ENCODE results near the gene FHAD1. TPM values are rescaled to one million over a fixed set of nuclear protein-coding genes. Genes with fewer than 3 reads are reported as not detected.

The FHAD1 gene
- total and polyA plus RNA-seq, 10 of the 15 experiments (the other 5 are each of a cell fraction or from before 2014, with no cell fraction given) = 0.09 to 1.0 (median 0.32) TPM; not detected in 2

- RAD21 ChIA-PET (ENCODE audit: unreplicated experiment) = interaction anchor here (0.5 kb wide), 1 partner anchor 116 kb away, joined by 3 read pairs; no protein-coding TSS in a partner anchor
- CTCF ChIA-PET = interaction anchor here (0.9 kb wide), 1 partner anchor 17 kb away, joined by 4 read pairs; no protein-coding TSS in a partner anchor
- in situ Hi-C loops (cut with MboI) = no loop called here
These were observed 167.5 kb downstream of the FHAD1 start for GRCh38 chr1:15414445-15414983.

More at GRCh38 chr1:15414445-15414983, 167.5 kb downstream of the FHAD1 start:
- Histone ChIP-seq H3K4me1 (ENCODE audit: control insufficient read depth, insufficient read depth, low read length) (peaks cover 52% of the 10 kb centered on the region), H3K4me2 (ENCODE audit: control insufficient read depth, insufficient read depth) (peak overlapping the region; percentile 28), H4K20me1 (ENCODE audit: control insufficient read depth, insufficient read depth) (no peaks in the 10 kb centered on the region; the same call in 1 of the 2 replicates), H3K36me3 (ENCODE audit: control insufficient read depth in 2 of 2, insufficient read depth in 2 of 2, low read length in 1 of 2) (peaks cover 0 to 2% of the 10 kb centered on the region in 2 experiments; a peak in 1 of 4 replicates), H3K9ac (ENCODE audit: control insufficient read depth, insufficient read depth, low read length) (no peak overlapping the region), H2AFZ (ENCODE audit: control insufficient read depth, low read depth, low read length) (no peak overlapping the region), H3K9me3 (replicated peaks; ENCODE audit: control insufficient read depth, insufficient read depth, low read length) (no peaks in the 10 kb centered on the region), H3K79me2 (ENCODE audit: control insufficient read depth, insufficient read depth, low read length) (peaks cover 80% of the 10 kb centered on the region), H3K4me3 (no peak overlapping the region), H3K27me3 (replicated peaks in 1 of 2; ENCODE audit: control insufficient read depth in 2 of 2, insufficient read depth in 2 of 2, low read length in 1 of 2) (no peaks in the 10 kb centered on the region), H3K27ac (ENCODE audit: control insufficient read depth, insufficient read depth) (no peak overlapping the region)
- BruUV-seq (replicated peaks) = no TSS peak
- ATAC-seq (no peak), DNase-seq (ENCODE audit: low read depth, low spot score) (no peak), FAIRE-seq (no peak)
- 96% methylated on average over 10 of the region's 10 CpGs for WGBS (ENCODE audit: insufficient coverage, insufficient replicate concordance, low lambda C conversion rate, missing lambda C conversion rate)
- intact Hi-C loops (cut with micrococcal nuclease; ENCODE audit: unreplicated experiment) = no loop called here
- no peak for TF ChIP-seq HSF1 (IDR thresholded peaks at IDR 0.05; ENCODE audit: low read depth, low read length)
- TF ChIP-seq BCL11A (IDR thresholded peaks at IDR 0.05; ENCODE audit: low read depth, low read length) = no peak
- TF ChIP-seq SIN3A (IDR thresholded peaks at IDR 0.05; ENCODE audit: low read depth, low read length) = no peak
- peak; percentile 48; the same call in 1 of the 2 replicates for TF ChIP-seq PKNOX1 (IDR thresholded peaks at IDR 0.05)
- ChIA-PET SMC1A (ENCODE audit: uncharacterized antibody, unreplicated experiment) (interaction anchor here (4.3 kb wide), 1 partner anchor 91 kb away, joined by 19 read pairs; no protein-coding TSS in a partner anchor), POLR2A (no interaction called here)
